GF-D8 (cell line): Measurements from ENCODE around the gene RBFA.

Experiments
- DNase-seq: peaks from one replicate; lab custom pipeline; 2025; lab: John Stamatoyannopoulos, UW

Gene RBFA

GRCh38 chr18:80029690-80030089, 4.5 kb upstream of the RBFA start:
- no peak for DNase-seq

- peak; percentile 58 for DNase-seq
These were observed 810 bp upstream of the RBFA start for GRCh38 chr18:80033181-80034067.

- DNase-seq = no peak
These were observed 695 bp downstream of the RBFA start for GRCh38 chr18:80034852-80035406.

GRCh38 chr18:80035997-80036396, 1.8 kb downstream of the RBFA start:
- DNase-seq = no peak

GRCh38 chr18:80037300-80037699, 3.1 kb downstream of the RBFA start:
- DNase-seq = no peak

GRCh38 chr18:80037869-80038630, 3.8 kb downstream of the RBFA start:
- DNase-seq = no peak

GRCh38 chr18:80040515-80040914, 6.3 kb downstream of the RBFA start:
- DNase-seq = no peak

- no peak for DNase-seq
These were observed 7.2 kb downstream of the RBFA start for GRCh38 chr18:80041424-80041823.

- no peak for DNase-seq
These were observed 8.6 kb downstream of the RBFA start for GRCh38 chr18:80042785-80043184.

- DNase-seq = no peak
These were observed 9.8 kb downstream of the RBFA start for GRCh38 chr18:80044072-80044471.

- no peak for DNase-seq
These were observed 11.8 kb downstream of the RBFA start for GRCh38 chr18:80046011-80046410.

- DNase-seq = no peak
These were observed 12.2 kb downstream of the RBFA start for GRCh38 chr18:80046431-80046830.

GRCh38 chr18:80046961-80047541, 12.8 kb downstream of the RBFA start:
- no peak for DNase-seq

- DNase-seq = no peak
These were observed 16.6 kb downstream of the RBFA start for GRCh38 chr18:80050797-80051196.

- no peak for DNase-seq
These were observed 21.9 kb downstream of the RBFA start for GRCh38 chr18:80056095-80056494.

GRCh38 chr18:80059945-80060344, 25.7 kb downstream of the RBFA start:
- no peak for DNase-seq

GRCh38 chr18:80065705-80066104, 31.5 kb downstream of the RBFA start:
- no peak for DNase-seq

- no peak for DNase-seq
These were observed 33.1 kb downstream of the RBFA start for GRCh38 chr18:80067321-80067720.

GRCh38 chr18:80067897-80068296, 33.7 kb downstream of the RBFA start:
- no peak for DNase-seq

- DNase-seq = no peak
These were observed 34.5 kb downstream of the RBFA start for GRCh38 chr18:80068571-80069272.

GRCh38 chr18:80070825-80071224, 36.6 kb downstream of the RBFA start:
- no peak for DNase-seq

GRCh38 chr18:80074183-80074582, 39.9 kb downstream of the RBFA start:
- DNase-seq = no peak
